NCI-H345 treated with DMSO at 0.1 percent for 48 hours (cell line): ENCODE measurements around the gene OR2T29.
"Not testable (repeated sequence)": the region's sequence is repeated elsewhere in the genome, so short reads cannot be mapped to it uniquely, and the experiment has no call there.

ENCODE experiments used
- DNase-seq: peaks from one replicate; lab custom pipeline; 2025; ENCODE audit not compliant: unreplicated experiment; lab: John Stamatoyannopoulos, UW

Gene OR2T29

GRCh38 chr1:248562672-248563071 is at the start of gene OR2T29:
Gene OR2T29 (minus strand): TSS chr1:248562772. CDS start chr1:248559491, 3,281 bp downstream.
- not testable (repeated sequence) for DNase-seq

- DNase-seq: no peak
These were observed 49.4 kb upstream of the OR2T29 start for GRCh38 chr1:248611883-248612414.

GRCh38 chr1:248610301-248610700 is 47.7 kb upstream of the OR2T29 start:
- DNase-seq: no peak

GRCh38 chr1:248599396-248599795 is 36.8 kb upstream of the OR2T29 start:
- DNase-seq: no peak

GRCh38 chr1:248597589-248597988 is 35.0 kb upstream of the OR2T29 start, which contains the start of gene OR2T10:
Gene OR2T10 (minus strand): TSS chr1:248597700. CDS start chr1:248593768, 3,932 bp downstream.
- DNase-seq: no peak

GRCh38 chr1:248596615-248597014 is 34.0 kb upstream of the OR2T29 start:
- no peak for DNase-seq

- no peak for DNase-seq
These were observed 30.7 kb upstream of the OR2T29 start for GRCh38 chr1:248593226-248593625.

- DNase-seq: no peak
These were observed 30.1 kb upstream of the OR2T29 start for GRCh38 chr1:248592655-248593054.

- no peak for DNase-seq
These were observed 27.5 kb upstream of the OR2T29 start for GRCh38 chr1:248590055-248590454.

- no peak for DNase-seq
These were observed 26.8 kb upstream of the OR2T29 start for GRCh38 chr1:248589334-248589733.

GRCh38 chr1:248585266-248585665 is 22.7 kb upstream of the OR2T29 start:
- no peak for DNase-seq

- DNase-seq: no peak
These were observed 13.8 kb upstream of the OR2T29 start for GRCh38 chr1:248576260-248576980.

GRCh38 chr1:248574657-248575056 is 12.1 kb upstream of the OR2T29 start, which contains the start of gene OR2T34:
Gene OR2T34 (minus strand): TSS chr1:248574757. CDS start chr1:248574757, 0 bp downstream.
- DNase-seq: not testable (repeated sequence)

GRCh38 chr1:248573856-248574255 is 11.3 kb upstream of the OR2T29 start:
- DNase-seq: not testable (repeated sequence)

- DNase-seq: not testable (repeated sequence)
These were observed 9.5 kb upstream of the OR2T29 start for GRCh38 chr1:248572049-248572448.

GRCh38 chr1:248570811-248571210 is 8.2 kb upstream of the OR2T29 start:
- not testable (repeated sequence) for DNase-seq

- DNase-seq: not testable (repeated sequence)
These were observed 6.5 kb upstream of the OR2T29 start for GRCh38 chr1:248569049-248569448.

GRCh38 chr1:248565530-248566373 is 3.2 kb upstream of the OR2T29 start:
- not testable (repeated sequence) for DNase-seq

GRCh38 chr1:248551027-248551426 is 11.5 kb downstream of the OR2T29 start:
- not testable (repeated sequence) for DNase-seq

- not testable (repeated sequence) for DNase-seq
These were observed 15.2 kb downstream of the OR2T29 start for GRCh38 chr1:248547383-248547782.

GRCh38 chr1:248537449-248537848 is 25.1 kb downstream of the OR2T29 start:
- not testable (repeated sequence) for DNase-seq
